Natural killer cell treated with Interleukin-12 subunit alpha and Interleukin-12 subunit beta and Interleukin-15 and Interleukin-18, amount 100 ng/mL, for 72 hours (primary cell): ENCODE data around the gene PIN4. TPM values are rescaled to one million over a fixed set of nuclear protein-coding genes. Genes with fewer than 3 reads are reported as not detected.
"Not testable (repeated sequence)": the region's sequence is repeated elsewhere in the genome, so short reads cannot be mapped to it uniquely, and the experiment has no call there.

Source experiments
- ATAC-seq, 2 donors: fragments of 150-1000 bp; cut with Tn5 transposase in 1 of 2; sonication (Bioruptor Pico), chemical (Tn5 transposase) in 1 of 2; 2 replicates each; pipeline ENCODE4 v1.10.0; 2021
- DNase-seq: peaks from one replicate; pipeline ENCODE4 v3.0.0; 2022; ENCODE audit warnings: low spot score
- H3K27ac Mint-ChIP-seq, 2 donors: 1 replicate in 1 of 2; 2 replicates in 1 of 2; pipeline ENCODE4 v1.8.0; 2022; ENCODE audit warnings: mixed read lengths in 2 of 2, mild to moderate bottlenecking in 1 of 2, moderate library complexity in 1 of 2
- H3K27me3 Mint-ChIP-seq, 2 donors: 1 replicate in 1 of 2; 2 replicates in 1 of 2; pipeline ENCODE4 v1.8.0; 2022; ENCODE audit warnings: mixed read lengths in 2 of 2
- H3K36me3 Mint-ChIP-seq: one replicate; pipeline ENCODE4 v1.8.0; 2022; ENCODE audit warnings: mixed read lengths
- H3K4me1 Mint-ChIP-seq, 2 donors: 1 replicate in 1 of 2; 2 replicates in 1 of 2; pipeline ENCODE4 v1.8.0; 2022; ENCODE audit warnings: low read depth in 2 of 2, mixed read lengths in 2 of 2, mild to moderate bottlenecking in 1 of 2
- H3K4me3 Mint-ChIP-seq: one replicate; pipeline ENCODE4 v1.8.0; 2022; ENCODE audit warnings: mixed read lengths
- H3K9me3 Mint-ChIP-seq: 2 replicates; pipeline ENCODE4 v1.8.0; 2022; ENCODE audit warnings: mixed read lengths
- total RNA-seq, 2 donors: library from RNA; stranded (reverse); gene quantifications; one replicate each; pipeline ENCODE4 v1.2.3, GENCODE V29; 2022

The PIN4 gene
- total RNA-seq, 2 donors from 2014 or later, result 6.8 to 7.2 TPM

DNA sequence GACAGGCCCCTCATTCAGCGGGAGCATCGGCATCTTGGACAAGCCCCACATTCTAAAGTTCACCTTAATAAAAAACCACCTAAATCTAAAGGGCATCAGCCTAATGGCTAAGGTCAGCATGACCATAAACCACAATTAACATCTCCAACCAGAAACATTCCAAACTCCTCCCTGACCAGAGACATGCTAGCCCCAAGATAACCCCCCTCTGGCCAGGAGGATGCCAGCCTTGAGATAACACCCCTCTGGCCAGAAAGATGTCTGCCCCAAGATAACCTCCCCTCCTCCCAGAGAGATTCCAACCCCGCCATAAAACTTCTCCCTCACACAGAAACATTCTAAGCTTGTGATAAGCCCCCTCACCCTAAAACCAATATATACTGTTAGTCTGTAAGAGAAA, 38.8 kb downstream of the PIN4 start:
- not testable (repeated sequence) for ATAC-seq, H3K27me3 Mint-ChIP-seq

DNA sequence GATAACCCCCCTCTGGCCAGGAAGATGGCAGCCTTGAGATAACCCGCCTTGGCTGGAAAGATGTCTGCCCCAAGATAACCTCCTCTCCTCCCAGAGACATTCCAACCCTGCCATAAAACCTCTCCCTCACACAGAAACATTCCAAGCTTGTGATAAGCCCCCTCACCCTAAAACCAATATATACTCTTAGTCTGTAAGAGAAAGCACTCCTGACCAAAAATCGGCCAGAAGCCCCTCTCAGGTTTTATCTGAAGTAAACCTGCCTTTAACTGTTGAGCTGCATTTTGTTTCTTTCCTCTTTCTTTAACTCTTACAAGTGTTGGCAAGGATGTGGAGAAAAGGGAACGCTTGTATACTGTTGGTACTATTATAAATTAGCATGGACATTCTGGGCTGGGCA, 48.7 kb downstream of the PIN4 start:
- DNase-seq (no peak), ATAC-seq (no peak)
- no peak overlapping the region for H3K27ac Mint-ChIP-seq
- H3K27me3 Mint-ChIP-seq, result peaks cover 0 to 7% of the 10 kb centered on the region in 2 donors
- no peaks in the 10 kb centered on the region for H3K9me3 Mint-ChIP-seq
- H3K36me3 Mint-ChIP-seq, result no peaks in the 10 kb centered on the region
- H3K4me3 Mint-ChIP-seq, result no peak overlapping the region
- no peaks in the 10 kb centered on the region for H3K4me1 Mint-ChIP-seq

More for the DNA sequence above, 38.8 kb downstream of the PIN4 start:
- H3K9me3 Mint-ChIP-seq, H3K36me3 Mint-ChIP-seq, H3K4me3 Mint-ChIP-seq, DNase-seq, H3K27ac Mint-ChIP-seq, H3K4me1 Mint-ChIP-seq: not testable (repeated sequence)

DNA sequence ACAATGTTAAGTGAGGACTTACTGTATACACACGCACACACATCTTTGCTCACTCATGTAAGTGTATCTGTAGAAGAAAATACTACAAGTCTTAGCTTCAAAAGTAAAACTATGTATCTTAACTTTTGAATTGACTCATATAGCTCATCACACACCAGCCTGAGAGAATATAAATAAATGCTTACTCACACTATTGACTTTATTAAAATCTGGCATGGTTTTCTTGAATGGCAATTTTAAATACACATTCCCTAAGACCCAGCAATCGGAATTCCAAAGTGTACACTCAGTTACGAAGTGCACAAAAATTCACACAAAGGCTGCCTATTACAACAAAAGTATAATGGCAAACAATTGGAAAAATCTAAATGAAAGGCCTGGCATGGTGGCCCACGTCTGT, 55.3 kb downstream of the PIN4 start:
- no peak overlapping the region for H3K4me3 Mint-ChIP-seq
- no peaks in the 10 kb centered on the region for H3K36me3 Mint-ChIP-seq
- H3K9me3 Mint-ChIP-seq, result no peaks in the 10 kb centered on the region
- H3K4me1 Mint-ChIP-seq, result peaks cover 4 to 7% of the 10 kb centered on the region in 2 donors
- H3K27me3 Mint-ChIP-seq, result no peaks in the 10 kb centered on the region
- no peak overlapping the region for H3K27ac Mint-ChIP-seq
- no peak for DNase-seq
- ATAC-seq, result no peak

DNA sequence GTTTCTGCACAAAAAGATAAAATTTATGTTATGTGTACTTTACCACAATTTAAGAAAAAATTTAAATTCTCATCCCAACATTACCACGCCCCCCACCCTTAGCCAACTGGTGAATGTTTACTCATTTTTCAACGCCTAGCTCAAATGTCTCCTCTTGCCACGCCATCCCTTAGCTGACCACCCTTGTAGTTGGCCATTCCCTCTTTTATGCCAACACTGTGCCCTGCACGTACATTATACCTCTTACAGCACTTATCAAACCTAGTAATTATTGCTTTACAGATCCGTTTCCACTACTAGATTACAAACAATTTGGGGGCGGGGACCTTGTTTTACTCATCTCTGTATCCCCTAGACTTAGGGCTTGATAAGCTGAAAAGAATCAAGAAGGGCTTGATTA, 56.6 kb downstream of the PIN4 start:
- ATAC-seq (no peak), DNase-seq (no peak)
- H3K4me1 Mint-ChIP-seq, result peaks cover 4 to 7% of the 10 kb centered on the region in 2 donors
- H3K9me3 Mint-ChIP-seq, result no peaks in the 10 kb centered on the region
- no peaks in the 10 kb centered on the region for H3K27me3 Mint-ChIP-seq
- H3K4me3 Mint-ChIP-seq, result peak overlapping the region; percentile 68
- H3K27ac Mint-ChIP-seq, result no peak overlapping the region
- H3K36me3 Mint-ChIP-seq, result no peaks in the 10 kb centered on the region

DNA sequence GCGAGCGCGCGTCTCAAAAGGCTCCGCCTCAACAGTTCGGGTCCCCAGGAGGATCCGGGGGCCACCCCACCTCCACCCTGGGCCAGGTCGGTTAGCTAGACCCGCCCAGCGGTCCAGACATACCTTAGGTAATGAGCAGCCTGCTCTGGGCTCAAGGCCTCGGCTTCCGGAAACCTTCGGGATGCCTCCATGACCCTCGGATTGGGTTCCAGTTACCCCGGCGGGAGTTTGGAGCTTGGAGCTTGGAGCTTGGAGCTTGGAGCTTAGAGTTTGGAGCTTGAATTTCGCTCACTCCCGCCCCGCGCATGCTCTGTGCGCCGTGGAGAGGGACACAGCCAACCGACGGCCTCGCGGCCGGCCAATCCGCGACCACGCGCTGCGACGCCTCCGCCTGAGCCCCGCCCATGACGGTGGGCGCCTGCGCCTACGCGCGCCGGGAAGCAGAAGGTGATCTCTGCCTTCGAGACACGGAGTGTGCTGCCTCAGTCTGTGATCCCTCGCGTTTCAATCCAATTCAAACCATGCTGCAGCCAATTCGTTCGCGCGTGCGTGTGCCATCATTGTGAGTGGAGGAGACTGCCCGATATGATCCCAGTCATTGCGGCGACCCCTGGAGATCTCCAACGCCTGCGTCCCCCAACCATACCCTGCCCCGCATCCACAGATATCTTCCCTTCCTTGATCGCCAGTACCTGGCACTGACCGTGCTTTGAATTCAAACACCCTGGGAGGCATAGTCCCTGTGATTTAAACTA, 57.3 kb downstream of the PIN4 start, which contains the start of gene ERCC6L:
TSS of gene ERCC6L (minus strand) at position 307 of the 755 bp plus-strand sequence. CDS start at position 191, 116 bp downstream.
- Mint-ChIP-seq H3K36me3 (no peaks in the 10 kb centered on the region), H3K27me3 (no peaks in the 10 kb centered on the region), H3K27ac (no peak within 1 kb of the TSS), H3K9me3 (no peaks in the 10 kb centered on the region), H3K4me3 (peak within 1 kb of the TSS; percentile 68), H3K4me1 (peaks cover 4 to 7% of the 10 kb centered on the region in 2 donors)
- ATAC-seq (peak; percentile 98 to 99), DNase-seq (peak; percentile 90)

DNA sequence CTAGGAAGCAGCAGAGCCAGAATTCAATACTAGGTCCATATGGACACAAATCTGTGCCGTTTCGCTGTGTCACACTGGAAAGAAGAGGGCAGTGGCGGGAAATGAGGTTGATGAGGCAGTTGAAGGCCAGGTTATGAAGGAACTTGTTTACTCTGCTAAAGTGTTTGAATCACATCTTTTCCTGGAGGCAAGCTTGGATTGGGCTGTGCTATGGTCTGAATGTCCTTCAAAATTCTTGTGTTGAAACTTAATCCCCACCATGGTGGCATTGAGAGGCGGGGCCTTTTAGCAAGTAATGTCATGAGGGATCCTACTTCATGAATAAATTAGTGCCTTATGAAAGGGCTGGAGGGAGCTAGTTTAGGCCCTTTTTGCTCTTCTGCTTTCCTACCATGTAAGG, 59.4 kb downstream of the PIN4 start:
- DNase-seq, result no peak
- Mint-ChIP-seq H3K9me3 (no peaks in the 10 kb centered on the region), H3K4me1 (peaks cover under 1 to 7% of the 10 kb centered on the region in 2 donors), H3K36me3 (no peaks in the 10 kb centered on the region), H3K27ac (no peak overlapping the region), H3K27me3 (peaks cover 0 to 3% of the 10 kb centered on the region in 2 donors), H3K4me3 (no peak overlapping the region)
- ATAC-seq, result no peak

DNA sequence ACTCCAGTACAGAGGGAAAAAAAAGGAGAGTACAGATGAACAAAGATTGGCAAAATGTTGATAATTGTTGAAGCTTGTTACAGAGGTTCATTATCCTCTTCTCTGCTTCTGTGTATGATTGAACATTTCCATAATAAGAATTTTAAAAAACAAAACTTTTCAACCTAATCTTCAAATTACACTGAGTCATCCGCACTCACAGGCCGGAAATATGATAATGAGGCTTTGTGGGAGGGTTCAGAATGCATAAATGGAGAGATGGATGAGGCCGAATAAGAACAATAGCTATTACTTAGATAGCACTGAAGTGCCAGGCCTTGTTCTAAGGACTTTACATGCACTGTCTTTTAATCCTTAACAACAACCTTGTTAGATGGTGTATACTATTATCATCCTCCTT, 61.9 kb downstream of the PIN4 start:
- H3K4me3 Mint-ChIP-seq, result no peak overlapping the region

DNA sequence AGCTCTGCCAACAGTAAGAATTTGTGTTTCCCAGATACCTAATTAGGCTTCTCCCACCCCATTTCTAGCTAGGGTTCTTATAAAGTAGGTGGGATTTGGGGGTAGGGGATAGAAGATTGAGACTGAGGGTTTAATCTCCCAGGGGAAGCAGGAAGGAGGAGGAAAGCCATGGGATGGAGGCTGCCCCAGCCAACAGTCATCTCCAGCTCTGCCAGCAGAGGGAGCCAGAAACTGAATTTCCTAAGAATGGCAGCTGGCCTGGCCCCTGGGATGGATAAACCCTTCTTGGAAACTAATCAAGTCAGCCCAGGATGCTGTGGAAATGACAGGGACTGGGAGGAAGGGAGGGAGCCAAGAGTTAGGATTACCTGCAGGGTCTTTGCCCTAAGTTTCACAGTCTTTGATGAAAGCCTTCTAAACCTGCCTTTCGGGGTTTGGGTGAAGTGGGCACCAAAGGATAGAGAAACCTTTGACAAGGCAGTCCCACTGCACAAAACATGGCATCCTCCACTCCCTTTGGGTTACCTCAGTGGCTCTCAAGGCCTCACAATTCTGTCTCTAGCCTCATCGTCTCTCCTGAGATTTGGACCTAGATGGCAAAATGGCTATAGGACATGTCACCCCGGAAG, 64.0 kb downstream of the PIN4 start:
- H3K27me3 Mint-ChIP-seq, result peaks cover 0 to 6% of the 10 kb centered on the region in 2 donors
- H3K36me3 Mint-ChIP-seq, result no peaks in the 10 kb centered on the region
- no peaks in the 10 kb centered on the region for H3K4me1 Mint-ChIP-seq
- ATAC-seq, result no peak
- no peaks in the 10 kb centered on the region for H3K9me3 Mint-ChIP-seq
- DNase-seq, result peak; percentile 65
- H3K4me3 Mint-ChIP-seq, result no peak overlapping the region
- no peak overlapping the region for H3K27ac Mint-ChIP-seq

More for the DNA sequence above, 61.9 kb downstream of the PIN4 start:
- ATAC-seq (no peak), DNase-seq (no peak)
- no peaks in the 10 kb centered on the region for H3K36me3 Mint-ChIP-seq
- H3K4me1 Mint-ChIP-seq, result peaks cover 0 to 3% of the 10 kb centered on the region in 2 donors
- H3K27ac Mint-ChIP-seq, result no peak overlapping the region
- H3K9me3 Mint-ChIP-seq, result no peaks in the 10 kb centered on the region
- H3K27me3 Mint-ChIP-seq, result peaks cover 0 to 6% of the 10 kb centered on the region in 2 donors

DNA sequence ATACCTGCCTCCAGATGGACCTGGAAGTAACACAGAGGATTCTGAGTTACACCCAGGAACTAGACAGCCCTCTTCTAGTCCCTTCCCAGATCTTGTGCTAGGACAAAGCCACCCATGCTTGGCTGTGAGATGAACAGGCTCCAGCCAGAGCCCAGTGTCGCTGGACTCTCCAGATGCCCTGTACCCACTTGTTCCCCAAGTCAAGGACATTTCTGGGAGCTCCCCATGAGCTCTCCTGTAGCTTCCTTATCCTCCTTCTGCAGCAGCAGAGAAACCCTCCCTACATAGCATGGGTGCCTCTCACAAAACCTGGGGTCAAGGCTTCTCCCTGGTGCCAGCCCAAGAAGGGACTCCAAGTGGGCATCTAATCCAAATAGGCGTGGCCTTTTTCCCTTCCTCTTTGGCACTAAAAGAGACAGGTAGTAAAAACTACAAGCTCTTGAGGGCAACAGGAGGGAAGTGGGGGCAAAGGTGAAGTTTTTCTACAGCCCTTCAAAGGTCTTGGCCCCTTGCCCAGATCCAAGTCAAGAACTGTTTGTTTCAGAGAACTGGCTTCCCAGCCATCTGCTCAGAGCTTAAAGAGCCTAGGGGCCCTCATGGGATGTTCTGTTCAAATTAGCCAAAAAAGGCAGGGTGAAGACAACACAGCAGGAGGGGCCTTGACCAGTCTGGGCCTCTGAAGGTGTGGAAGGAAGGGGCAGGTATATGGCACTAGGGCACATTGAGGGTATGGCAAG, 65.8 kb downstream of the PIN4 start:
- Mint-ChIP-seq H3K4me3 (no peak overlapping the region), H3K36me3 (no peaks in the 10 kb centered on the region), H3K27me3 (peaks cover 0 to 9% of the 10 kb centered on the region in 2 donors), H3K9me3 (no peaks in the 10 kb centered on the region), H3K27ac (no peak overlapping the region), H3K4me1 (no peaks in the 10 kb centered on the region)
- DNase-seq, result no peak
- ATAC-seq, result no peak

Other genes starting within 250 kb of the PIN4 start
- under 1 TPM; 0.33 to 0.75 TPM for gene RTL5, start 49.8 kb upstream of the PIN4 start, total RNA-seq
- 10 to 100 TPM in 1 of 2 donors, 1 to 10 TPM in 1; 6.1 to 10.8 TPM for gene ERCC6L, start 57.3 kb downstream of the PIN4 start, total RNA-seq
- gene RPS4X, start 95.5 kb downstream of the PIN4 start, total RNA-seq, result 100 to 1,000 TPM; 525 to 918 TPM
- gene CITED1, start 124.2 kb downstream of the PIN4 start, total RNA-seq, result under 1 TPM in 1 of 2 donors, not detected in 1; 0.38 TPM